Retinal pigment epithelial cell (primary cell): ENCODE data around the gene MLPH.

ENCODE experiments used
- DNase-seq: peaks from one replicate; pipeline ENCODE4 v3.0.0-alpha.2; 2010; ENCODE audit warnings: low read depth
- H3K4me3 ChIP-seq: 2 replicates; pipeline ENCODE4 v1.5.1; 2011; ENCODE audit warnings: mild to moderate bottlenecking, low read length, control low read depth, moderate library complexity
- CTCF ChIP-seq: conservative IDR thresholded peaks from 2 replicates; pipeline ENCODE4 v1.5.1; 2011; ENCODE audit warnings: low read depth, low read length, control low read depth, inconsistent platforms

The MLPH gene

DNA sequence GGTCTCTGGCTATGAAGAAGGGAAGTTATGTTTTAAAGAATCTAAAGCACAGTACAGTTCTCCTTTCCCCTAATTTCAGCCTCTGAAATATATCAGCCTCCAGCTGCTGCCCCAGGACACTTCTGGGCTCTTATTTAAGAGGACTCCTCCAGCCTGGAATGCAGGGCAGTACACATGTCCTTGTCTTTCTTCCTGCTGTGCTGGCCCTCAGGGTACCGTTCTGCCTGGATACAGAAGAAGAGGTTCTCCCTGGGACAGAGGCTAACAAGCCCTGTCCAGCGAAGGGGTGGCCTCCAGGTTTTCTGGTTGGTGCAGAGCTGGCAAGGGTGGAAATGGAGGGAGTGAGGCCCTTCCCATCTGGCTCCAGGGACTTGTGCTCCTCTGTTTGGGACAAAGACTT lies 22.1 kb downstream of the MLPH start:
- no peak for DNase-seq
- TF ChIP-seq CTCF = no peak
- H3K4me3 ChIP-seq = no peak overlapping the region

DNA sequence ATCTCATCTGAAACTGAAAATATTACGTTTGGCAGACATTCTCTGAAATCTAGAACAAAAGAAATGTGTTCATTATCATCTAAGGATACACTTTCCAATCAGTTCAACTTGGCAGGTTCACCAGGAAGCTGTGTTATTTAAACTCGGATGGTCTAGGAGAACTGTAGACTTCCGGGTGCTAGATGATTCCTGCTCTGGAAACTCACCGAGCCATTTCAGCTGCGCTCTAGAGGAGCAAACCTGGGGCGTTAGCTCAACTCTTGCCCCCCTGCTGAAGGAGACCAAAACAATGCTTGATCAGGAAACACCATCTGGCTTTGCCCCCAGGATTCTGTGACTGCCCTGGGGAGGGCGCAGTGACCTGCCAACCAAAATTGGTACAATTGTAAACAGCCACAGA lies 22.9 kb downstream of the MLPH start:
- no peak for DNase-seq
- TF ChIP-seq CTCF = no peak

DNA sequence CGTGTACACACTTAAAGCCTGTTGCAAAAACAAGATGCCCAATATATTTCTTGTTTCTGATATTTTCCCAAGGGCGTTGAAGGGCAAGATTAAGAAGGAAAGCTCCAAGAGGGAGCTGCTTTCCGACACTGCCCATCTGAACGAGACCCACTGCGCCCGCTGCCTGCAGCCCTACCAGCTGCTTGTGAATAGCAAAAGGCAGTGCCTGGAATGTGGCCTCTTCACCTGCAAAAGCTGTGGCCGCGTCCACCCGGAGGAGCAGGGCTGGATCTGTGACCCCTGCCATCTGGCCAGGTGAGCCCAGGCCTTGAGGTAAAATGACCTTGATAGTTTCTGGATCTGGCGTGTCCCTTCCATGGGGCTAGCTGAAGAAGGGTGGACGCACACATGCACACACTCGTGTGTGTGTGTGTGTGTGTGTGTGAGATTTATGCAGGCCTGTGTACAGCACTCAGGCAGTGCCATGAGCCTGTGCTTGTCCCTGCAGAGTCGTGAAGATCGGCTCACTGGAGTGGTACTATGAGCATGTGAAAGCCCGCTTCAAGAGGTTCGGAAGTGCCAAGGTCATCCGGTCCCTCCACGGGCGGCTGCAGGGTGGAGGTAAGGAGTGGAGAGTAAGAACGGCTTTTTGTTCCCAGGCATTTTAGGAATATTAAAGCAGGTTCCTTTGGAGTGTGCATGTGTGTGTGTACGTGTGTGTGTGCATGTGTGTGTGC lies 23.6 kb downstream of the MLPH start:
- DNase-seq = no peak
- TF ChIP-seq CTCF = no peak
- H3K4me3 ChIP-seq = no peak overlapping the region

More for the DNA sequence above, 22.9 kb downstream of the MLPH start:
- H3K4me3 ChIP-seq = no peak overlapping the region

DNA sequence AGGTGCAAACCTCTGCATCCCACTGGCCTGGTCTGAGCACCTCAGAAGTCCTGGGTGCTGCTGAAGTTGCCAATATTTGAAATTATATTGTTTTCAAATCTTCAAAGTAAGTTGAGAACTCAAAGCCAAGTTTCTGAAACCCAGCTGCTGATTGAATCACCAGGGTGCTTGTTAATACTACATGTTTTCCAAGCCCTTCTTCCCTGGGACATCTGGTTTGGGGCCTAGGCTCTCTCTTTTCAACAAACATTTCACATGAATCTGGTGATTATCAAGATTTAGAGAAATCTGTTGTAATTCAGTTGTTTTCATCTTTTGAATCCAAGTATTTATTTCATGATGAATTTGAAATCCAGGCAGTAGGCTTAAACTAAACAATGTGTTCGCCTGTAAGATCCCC lies 24.4 kb downstream of the MLPH start:
- DNase-seq = no peak
- no peak for TF ChIP-seq CTCF
- H3K4me3 ChIP-seq = no peak overlapping the region

GRCh38 chr2:237511885-237512405 lies 24.9 kb downstream of the MLPH start:
- H3K4me3 ChIP-seq = no peak overlapping the region
- TF ChIP-seq CTCF = no peak
- no peak for DNase-seq

GRCh38 chr2:237512774-237513466 lies 25.9 kb downstream of the MLPH start:
- DNase-seq = peak; percentile 67
- TF ChIP-seq CTCF = peak; percentile 90
- no peak overlapping the region for H3K4me3 ChIP-seq

DNA sequence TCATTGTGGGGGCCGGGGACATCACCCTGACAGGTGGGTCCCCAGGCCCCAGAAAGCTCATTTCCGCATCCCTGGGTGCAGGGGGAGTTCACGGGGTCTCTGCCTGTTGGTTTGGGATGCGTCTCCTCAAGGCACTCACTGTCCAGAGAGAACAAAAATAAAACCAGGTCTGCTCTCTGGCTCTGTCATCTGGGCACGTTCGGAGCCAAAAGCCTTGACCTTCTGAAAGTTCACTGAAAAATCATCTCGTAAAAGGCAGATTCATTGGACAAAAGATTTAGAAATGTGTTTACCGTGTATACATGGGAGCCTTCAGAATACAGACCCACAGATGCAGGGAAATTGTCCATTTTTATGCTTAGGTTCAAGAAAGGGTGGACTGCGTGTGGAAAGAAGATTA lies 26.6 kb downstream of the MLPH start:
- TF ChIP-seq CTCF = no peak
- no peak overlapping the region for H3K4me3 ChIP-seq
- no peak for DNase-seq
